HG03565 (cell line): Measurements from ENCODE around the gene SDC3.
"Not testable (repeated sequence)": the region's sequence is repeated elsewhere in the genome, so short reads cannot be mapped to it uniquely, and the experiment has no call there.

ENCODE experiments used
- ATAC-seq: cut with Tn5 transposase; IDR thresholded peaks from one replicate; pipeline ENCODE4 v1.9.1; 2021; ENCODE audit warnings: mild to moderate bottlenecking, moderate library complexity; ENCODE audit not compliant: unreplicated experiment

Gene SDC3

GRCh38 chr1:30877205-30877912, 31.2 kb downstream of the SDC3 start:
- ATAC-seq: no peak

DNA sequence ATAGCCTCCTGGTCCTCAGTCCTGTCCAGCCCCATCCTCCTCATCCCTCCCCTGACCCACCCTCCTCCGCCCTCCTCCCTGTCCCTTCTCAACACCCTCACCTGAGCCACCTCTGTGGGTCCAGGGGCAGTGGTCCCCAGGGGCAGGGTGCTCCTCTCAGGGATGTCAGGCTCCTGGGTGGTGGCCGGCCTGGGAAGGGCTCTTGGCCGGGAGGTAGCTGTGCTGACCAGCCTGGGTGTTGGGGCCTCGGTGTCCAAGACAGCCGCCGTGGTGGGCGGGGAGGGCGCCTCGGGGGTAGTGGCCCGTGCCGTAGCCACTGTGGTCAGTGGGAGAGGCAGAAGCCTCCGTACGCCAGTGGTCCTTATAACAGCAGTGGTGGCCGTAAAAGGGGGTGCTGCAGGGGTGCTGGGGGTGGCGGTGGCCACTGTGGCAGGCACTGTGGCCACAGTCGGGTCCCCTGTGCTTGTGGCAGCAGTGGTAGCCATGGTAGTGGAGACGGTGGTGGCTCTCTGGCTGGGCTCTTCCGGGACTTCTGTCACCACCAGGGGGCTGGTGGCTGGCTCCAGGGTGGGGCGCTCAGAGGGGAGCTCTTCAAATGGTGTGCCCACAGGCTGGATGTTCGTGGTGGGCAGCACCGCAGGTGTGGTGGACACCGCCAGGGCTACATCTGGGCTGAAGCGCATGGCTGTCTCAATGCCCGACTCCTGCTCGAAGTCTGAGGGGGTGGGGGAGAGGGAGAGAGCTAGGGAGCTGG, 31.9 kb downstream of the SDC3 start:
- no peak for ATAC-seq

DNA sequence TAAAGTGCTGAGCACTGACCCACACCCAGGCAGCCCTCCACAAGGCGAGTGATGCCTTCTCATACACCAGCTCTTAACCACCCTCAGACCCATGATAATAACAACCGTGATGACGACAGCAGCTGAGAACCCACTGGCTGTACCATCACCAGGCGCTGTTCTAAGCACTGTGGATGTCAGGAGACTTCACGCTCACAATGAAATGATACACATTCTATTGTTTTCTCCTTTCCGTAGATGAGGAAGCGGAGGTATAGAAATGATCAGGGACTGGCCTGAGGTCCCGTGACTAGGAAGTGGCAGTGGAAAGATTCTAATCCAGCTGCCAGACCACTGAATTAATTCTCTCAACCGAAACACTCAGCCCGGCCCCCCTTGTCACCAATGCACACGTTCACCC, 32.6 kb downstream of the SDC3 start:
- ATAC-seq: no peak

DNA sequence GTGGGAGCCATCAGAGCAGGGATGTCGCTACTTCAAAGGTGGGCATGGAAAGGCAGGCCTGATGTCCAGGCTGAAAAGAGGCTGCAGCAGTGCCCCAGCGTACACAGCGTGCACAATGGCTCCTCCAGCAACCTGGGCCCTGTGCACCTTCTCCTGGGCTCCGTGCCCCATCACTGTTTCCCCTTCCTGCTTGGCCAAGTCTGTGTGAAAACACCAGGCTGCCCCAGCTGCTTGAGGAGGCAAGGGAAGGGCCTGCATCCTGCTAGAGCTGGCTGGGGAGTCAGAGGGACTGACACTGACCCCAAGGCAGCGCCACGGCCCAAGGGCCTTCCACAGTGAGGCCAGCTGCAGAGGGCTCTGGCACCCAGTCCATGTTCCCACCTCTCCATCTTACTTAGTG, 33.4 kb downstream of the SDC3 start:
- no peak for ATAC-seq

- ATAC-seq: no peak
These were observed 34.4 kb downstream of the SDC3 start for GRCh38 chr1:30874176-30874575.

DNA sequence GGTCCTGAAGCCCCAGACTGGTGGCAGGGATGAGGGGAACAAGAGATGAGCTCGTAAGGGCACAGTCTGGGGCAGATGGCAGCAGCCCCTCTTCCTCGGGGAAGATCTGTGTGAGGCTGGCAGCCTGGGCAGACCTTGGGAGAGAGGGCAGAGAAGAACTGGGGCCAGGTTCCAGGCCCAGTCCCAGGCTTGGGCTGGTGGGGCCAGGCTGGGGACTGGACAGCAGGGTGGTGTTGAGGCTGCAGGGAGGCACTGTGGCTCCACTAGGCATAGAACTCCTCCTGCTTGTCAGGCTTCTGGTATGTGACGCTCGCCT, 35.7 kb downstream of the SDC3 start:
- no peak for ATAC-seq

DNA sequence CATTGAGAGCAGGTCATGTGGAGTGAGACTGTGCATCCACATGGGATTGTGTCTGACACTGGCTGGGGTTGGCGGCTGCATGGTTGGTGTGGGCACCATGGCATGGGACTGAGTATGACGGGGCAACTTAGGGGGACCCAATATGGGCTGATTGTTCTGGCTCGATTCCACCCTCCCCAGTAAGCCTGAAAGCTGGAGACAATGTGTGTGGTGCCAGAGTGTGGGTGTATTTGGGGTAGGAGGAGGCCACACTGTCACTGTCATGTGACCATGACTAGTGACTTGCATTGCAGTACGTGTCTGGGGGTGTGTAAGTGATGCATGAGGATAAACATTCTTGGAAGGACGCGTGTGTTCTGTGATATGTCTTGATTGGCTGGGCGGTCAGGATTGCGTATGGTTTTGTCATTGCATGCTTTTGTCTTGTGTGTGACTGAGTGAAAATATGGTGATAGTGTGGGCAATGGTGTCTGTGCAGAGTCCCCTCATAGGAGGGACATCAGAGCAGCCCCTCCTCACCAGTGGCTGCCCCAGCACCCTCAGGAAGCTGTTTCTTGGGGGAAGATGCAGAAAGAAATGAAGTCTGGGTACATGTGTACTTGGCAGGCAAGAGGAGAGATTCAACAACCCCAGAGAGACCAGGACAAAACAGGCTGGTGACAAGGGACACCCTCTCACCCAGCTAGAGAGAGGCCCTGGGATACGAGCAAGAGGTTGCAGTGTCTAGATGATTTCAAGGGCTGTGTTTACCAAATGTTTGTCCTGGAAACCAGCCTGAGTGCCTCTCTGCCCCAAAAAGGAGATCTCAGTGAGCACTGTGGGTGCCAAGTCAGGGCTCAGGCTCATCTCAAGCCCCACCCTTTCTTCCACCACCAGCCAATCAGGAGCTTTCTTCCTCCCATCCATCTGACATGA, 36.3 kb downstream of the SDC3 start:
- ATAC-seq: no peak

- ATAC-seq: no peak
These were observed 37.2 kb downstream of the SDC3 start for GRCh38 chr1:30871276-30871871.

DNA sequence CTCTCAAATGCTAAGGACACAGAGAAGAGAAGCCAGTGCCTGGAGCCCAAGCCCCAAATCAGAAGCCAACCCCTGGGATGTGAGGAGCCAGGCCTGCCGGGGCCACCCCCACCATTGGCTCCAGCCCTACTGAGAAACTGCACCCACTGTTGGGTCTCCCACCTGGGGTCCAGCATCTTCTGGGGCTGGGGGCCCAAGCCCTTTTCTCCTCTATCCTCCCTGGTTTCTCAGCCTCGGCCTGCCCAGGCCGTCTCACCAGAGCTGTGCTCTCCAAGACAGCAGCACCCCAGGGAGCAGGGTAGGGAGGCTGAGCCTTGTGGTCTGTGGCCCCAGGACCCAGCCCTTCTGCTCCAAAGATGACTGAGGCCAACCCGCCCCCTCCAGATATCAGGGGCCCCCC, 37.9 kb downstream of the SDC3 start:
- no peak for ATAC-seq

DNA sequence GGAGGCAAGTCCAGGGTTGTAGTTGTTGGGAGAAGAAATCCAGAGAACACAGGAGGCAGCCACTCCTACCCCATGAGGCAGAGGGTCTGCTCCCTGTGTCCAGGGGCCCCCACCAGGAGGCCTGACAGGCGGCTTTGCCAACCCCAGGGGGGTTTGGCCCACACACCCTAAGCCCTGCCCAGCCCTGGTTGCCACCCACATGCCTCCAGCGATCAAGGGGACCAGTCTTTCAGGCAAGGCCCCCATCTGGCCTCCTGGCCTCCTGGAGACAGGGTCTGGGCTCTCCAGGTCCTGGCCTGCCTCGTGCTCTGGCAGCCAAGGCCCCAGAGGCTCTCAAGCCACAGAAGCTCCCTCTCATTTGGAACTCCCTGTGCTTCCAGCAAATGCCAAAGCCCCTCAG, 38.5 kb downstream of the SDC3 start:
- no peak for ATAC-seq

- no peak for ATAC-seq
These were observed 39.6 kb downstream of the SDC3 start for GRCh38 chr1:30868833-30869435.

GRCh38 chr1:30868057-30868456, 40.5 kb downstream of the SDC3 start:
- not testable (repeated sequence) for ATAC-seq

GRCh38 chr1:30867537-30867936, 41.0 kb downstream of the SDC3 start:
- no peak for ATAC-seq

DNA sequence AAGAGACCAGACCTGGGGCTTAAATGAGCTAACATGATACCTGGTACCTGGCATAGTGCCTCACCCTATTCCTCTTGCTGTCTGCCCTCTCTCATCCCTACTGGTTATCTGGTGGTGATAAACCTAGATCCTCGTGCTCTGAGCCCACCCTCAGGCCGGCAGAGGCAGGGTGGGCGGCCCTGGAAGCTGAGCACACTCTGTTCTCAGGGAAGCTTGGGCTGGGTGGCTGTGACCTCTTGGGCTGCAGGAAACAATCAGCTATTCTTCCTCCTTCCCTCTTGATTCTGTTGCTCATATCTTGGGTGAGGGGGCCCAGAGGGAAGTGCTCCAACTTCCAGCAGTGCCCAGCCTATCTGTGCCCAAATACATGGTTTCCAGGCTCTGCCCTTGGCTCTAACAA, 42.0 kb downstream of the SDC3 start:
- ATAC-seq: no peak

GRCh38 chr1:30864681-30865080, 43.9 kb downstream of the SDC3 start:
- ATAC-seq: no peak

GRCh38 chr1:30863858-30864604, 44.5 kb downstream of the SDC3 start:
- ATAC-seq: no peak

DNA sequence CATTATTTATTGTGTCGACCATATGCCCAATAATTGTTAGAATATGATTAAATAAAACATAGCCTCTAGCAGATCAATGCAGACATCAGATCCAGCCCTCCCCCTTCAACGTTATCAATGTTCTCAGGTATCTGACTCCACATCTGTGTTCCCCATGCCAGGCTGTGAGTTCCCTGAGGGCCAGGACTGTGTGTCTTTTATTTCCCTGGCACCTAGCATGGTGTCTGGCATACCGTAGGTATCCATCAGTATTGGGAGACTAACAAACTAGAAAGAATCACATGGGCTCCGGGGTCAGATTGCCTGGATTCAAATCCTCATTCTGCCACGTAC, 48.3 kb downstream of the SDC3 start:
- no peak for ATAC-seq

- no peak for ATAC-seq
These were observed 50.6 kb downstream of the SDC3 start for GRCh38 chr1:30857964-30858363.

- ATAC-seq: no peak
These were observed 51.5 kb downstream of the SDC3 start for GRCh38 chr1:30857062-30857461.

- no peak for ATAC-seq
These were observed 52.2 kb downstream of the SDC3 start for GRCh38 chr1:30856260-30856790.
